Psoas muscle (tissue), 8 donors: Measurements from ENCODE around the gene SAP25. TPM values are rescaled to one million over a fixed set of nuclear protein-coding genes. Genes with fewer than 3 reads are reported as not detected.

Experiments used
- ATAC-seq, 4 donors: fragments of 200-7000 bp; cut with Tn5 transposase; one replicate each; pipeline ENCODE4 v1.9.1; 2020; ENCODE audit warnings: moderate library complexity in 3 of 4, mild to moderate bottlenecking in 2 of 4
- DNase-seq, 2 donors: peaks; one replicate each; pipeline ENCODE4 v3.0.0-alpha.2; 2020
- H3K27ac ChIP-seq: fragments of 200-600 bp; one replicate; pipeline ENCODE4 v1.8.0; 2022
- H3K27me3 ChIP-seq, 3 donors: fragments of 200-600 bp in 1 of 3; one replicate each; pipeline versions ENCODE4 v1.6.1 to v1.8.0; 2013 to 2022; ENCODE audit warnings: low read length in 2 of 3, mild to moderate bottlenecking in 2 of 3, moderate library complexity in 1 of 3; ENCODE audit not compliant: insufficient read depth in 3 of 3
- H3K36me3 ChIP-seq, 2 donors: fragments of 200-600 bp in 1 of 2; one replicate each; pipeline versions ENCODE4 v1.6.1 to v1.8.0; 2013 to 2022; ENCODE audit warnings: low read depth in 1 of 2, mild to moderate bottlenecking in 1 of 2, moderate library complexity in 1 of 2; ENCODE audit not compliant: insufficient read depth in 1 of 2
- H3K4me1 ChIP-seq: fragments of 200-600 bp; one replicate; pipeline ENCODE4 v1.8.0; 2022
- H3K4me3 ChIP-seq: fragments of 200-600 bp; one replicate; pipeline ENCODE4 v1.8.0; 2022; ENCODE audit warnings: mild to moderate bottlenecking
- H3K9me3 ChIP-seq: fragments of 200-600 bp; one replicate; pipeline ENCODE4 v1.8.0; 2022
- WGBS, 3 donors: extraction: QIAGEN DNeasy Blood & Tissue Kit; methylation state at CpG; one replicate each; pipeline versions ENCODE4 v1.1.6 to v1.1.7; 2013; 5-methylcytosine and 5-hydroxymethylcytosine counted together
- intact Hi-C, 2 donors: fragments of 100-400 bp; cut with DNase I; formaldehyde crosslinking; loops; one replicate each; pipeline versions ENCODE4 v1.11.0 to v1.14.2; 2022
- polyA plus RNA-seq, 3 donors: library from polyadenylated mRNA; stranded (reverse); fragments of 200-250 nt; gene quantifications; one replicate each; pipeline ENCODE4 v1.2.3, GENCODE V29; 2013
- total RNA-seq, 4 donors: library from RNA; stranded (reverse); fragmentation: NEBNext Ultra II Directional in 2 of 4; extraction: Animal tissue kit (Norgen Biotek cat#: 25700) in 2 of 4; gene quantifications; one replicate each; pipeline versions ENCODE4 v1.2.1 to v1.2.4, GENCODE V29; 2021 to 2023
- TF ChIP-seq, protein P1 (sequence below): fragments of 200-600 bp; IDR thresholded peaks from one replicate; pipeline ENCODE4 v1.8.0; 2022; ENCODE audit warnings: antibody characterized with exemption
- donor health status: healthy with polysubstance abuse.
- donor health status: DM: no; HTN: no; CAD: no; lungs with moderate emphysema.
- donor health status: Bipolar disorder and iron deficiency.
- donor health status: healthy.
- donor health status: DM: yes; HTN: yes; CAD: no.
- donor health status: DM: no; HTN: no; CAD: no.
- donor health status: DM: no; HTN: no; CAD: no.
- donor health status: DM: yes; HTN: yes; CAD: no.

SAP25 gene
- total and polyA plus RNA-seq, 7 donors: 0.21 to 1.9 (median 0.59) TPM; not detected in 2

DNA sequence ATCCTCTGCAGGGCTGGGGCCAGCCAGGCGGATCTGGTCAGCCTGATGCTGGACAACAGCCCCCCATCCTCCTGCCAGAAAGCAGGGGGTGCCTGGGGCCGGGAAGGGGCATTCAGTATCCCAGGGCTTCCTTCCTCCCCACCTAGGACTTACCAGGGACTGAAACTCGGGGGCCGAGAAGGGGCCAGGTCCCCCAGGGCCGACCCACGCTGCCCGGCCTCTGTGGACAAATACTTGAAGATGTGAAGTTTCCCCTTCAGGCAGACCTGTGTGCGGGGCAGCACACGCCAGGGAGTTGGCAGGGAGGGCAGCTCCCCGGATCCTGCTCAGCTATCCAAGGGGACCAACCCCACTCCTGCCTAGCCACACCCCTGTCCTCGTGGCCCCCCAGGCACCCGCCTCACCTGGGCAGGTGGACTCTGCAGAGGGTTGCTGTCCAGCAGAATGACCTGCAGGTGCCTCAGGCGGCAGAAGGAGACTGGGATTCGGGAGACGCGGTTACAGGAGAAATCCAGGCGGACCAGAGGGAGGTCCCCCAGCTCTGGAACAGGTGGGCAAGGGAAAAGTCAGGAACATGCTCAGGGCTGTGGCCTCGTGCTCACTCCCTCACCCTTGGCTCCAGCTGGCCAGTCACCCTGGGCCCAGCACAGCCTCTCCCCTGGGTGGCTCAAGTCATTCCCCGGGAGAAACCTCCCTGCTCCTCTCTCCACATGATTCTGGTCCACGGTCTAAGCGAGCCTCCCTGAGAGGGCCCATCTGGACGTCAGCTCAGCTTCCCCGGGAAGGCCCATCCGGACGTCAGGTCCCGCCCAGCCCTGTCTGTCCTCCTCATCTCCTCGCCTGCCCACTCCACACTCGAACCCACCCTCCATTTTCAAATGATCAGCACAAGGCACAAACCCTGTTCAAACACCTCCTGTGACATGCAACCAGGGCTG lies 4.8 kb upstream of the SAP25 start:
- no peak overlapping the region for H3K4me3 ChIP-seq
- ATAC-seq (no peak), DNase-seq (no peak)
- H3K9me3 ChIP-seq: no peaks in the 10 kb centered on the region
- peaks cover 4% of the 10 kb centered on the region for H3K4me1 ChIP-seq
- H3K36me3 ChIP-seq: peaks cover 15 to 94% of the 10 kb centered on the region in 2 donors
- peaks cover 0 to 33% (median 6%) of the 10 kb centered on the region in 3 donors for H3K27me3 ChIP-seq
- H3K27ac ChIP-seq: no peak overlapping the region
- 87 to 94% (median 90%) methylated on average over 28 of the region's 28 CpGs for WGBS, 3 donors
- intact Hi-C loops: loop anchor here in 1 of 2 donors (5.0 kb wide), 1 partner anchor 109 kb away; no protein-coding TSS in a partner anchor
- TF ChIP-seq, protein P1, sequence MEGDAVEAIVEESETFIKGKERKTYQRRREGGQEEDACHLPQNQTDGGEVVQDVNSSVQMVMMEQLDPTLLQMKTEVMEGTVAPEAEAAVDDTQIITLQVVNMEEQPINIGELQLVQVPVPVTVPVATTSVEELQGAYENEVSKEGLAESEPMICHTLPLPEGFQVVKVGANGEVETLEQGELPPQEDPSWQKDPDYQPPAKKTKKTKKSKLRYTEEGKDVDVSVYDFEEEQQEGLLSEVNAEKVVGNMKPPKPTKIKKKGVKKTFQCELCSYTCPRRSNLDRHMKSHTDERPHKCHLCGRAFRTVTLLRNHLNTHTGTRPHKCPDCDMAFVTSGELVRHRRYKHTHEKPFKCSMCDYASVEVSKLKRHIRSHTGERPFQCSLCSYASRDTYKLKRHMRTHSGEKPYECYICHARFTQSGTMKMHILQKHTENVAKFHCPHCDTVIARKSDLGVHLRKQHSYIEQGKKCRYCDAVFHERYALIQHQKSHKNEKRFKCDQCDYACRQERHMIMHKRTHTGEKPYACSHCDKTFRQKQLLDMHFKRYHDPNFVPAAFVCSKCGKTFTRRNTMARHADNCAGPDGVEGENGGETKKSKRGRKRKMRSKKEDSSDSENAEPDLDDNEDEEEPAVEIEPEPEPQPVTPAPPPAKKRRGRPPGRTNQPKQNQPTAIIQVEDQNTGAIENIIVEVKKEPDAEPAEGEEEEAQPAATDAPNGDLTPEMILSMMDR: no peak

DNA sequence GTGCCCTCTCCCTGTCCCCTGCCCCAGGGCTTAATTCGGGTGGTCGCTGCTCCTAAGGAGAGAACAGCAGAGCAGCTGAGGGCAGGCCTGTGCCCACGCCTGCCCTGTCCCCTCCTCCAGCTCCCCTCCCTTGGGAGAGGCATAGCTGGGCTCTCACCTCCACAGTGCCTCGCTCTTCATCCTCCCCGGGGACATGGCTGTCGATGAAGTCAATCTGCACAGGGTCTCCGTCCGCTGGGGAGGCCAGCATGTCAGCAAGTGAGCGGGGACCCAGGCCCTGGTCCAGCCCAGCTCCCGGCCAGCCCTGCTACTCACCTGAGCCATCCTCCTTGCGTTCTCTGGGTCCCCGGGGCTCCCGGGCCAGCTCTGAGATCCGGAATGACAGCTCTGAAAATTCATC lies 3.8 kb upstream of the SAP25 start:
- peaks cover 0 to 40% (median 9%) of the 10 kb centered on the region in 3 donors for H3K27me3 ChIP-seq
- 90 to 93% (median 91%) methylated on average over 9 to 14 of the region's 14 CpGs for WGBS, 3 donors
- no peaks in the 10 kb centered on the region for H3K4me1 ChIP-seq
- peaks cover 15 to 96% of the 10 kb centered on the region in 2 donors for H3K36me3 ChIP-seq
- no peak overlapping the region for H3K4me3 ChIP-seq
- DNase-seq: no peak
- intact Hi-C loops: loop anchor here in 1 of 2 donors (5.0 kb wide), 1 partner anchor 110 kb away; no protein-coding TSS in a partner anchor
- H3K27ac ChIP-seq: no peak overlapping the region
- ATAC-seq: no peak
- H3K9me3 ChIP-seq: no peaks in the 10 kb centered on the region
- TF ChIP-seq, protein P1: no peak

DNA sequence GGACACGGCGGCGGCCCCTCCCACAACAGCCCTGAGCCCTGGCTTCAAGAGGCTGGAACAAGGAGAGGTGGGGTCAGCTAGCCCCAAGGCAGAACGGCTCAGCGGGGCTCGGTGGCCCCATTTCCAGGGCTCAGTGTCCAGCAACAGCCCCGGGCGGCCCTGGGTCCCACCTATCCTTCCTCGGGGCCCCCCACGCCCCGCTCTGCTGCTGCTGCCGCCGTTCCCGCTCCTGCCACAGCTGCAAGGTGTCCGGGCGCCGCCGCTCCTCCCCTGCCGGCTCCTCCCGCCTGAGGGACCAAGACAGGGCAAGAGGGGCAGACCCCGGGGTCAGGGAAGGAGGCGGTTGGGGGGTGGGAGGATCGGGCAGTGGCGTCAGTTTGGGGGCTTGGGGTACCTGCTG lies 3.4 kb upstream of the SAP25 start:
- peaks cover 15 to 95% of the 10 kb centered on the region in 2 donors for H3K36me3 ChIP-seq
- H3K4me1 ChIP-seq: no peaks in the 10 kb centered on the region
- WGBS, 3 donors: 92 to 96% (median 96%) methylated on average over 14 to 24 of the region's 24 CpGs
- no peak for DNase-seq
- H3K9me3 ChIP-seq: no peaks in the 10 kb centered on the region
- TF ChIP-seq, protein P1: no peak
- no peak for ATAC-seq
- H3K27ac ChIP-seq: no peak overlapping the region
- no peak overlapping the region for H3K4me3 ChIP-seq
- H3K27me3 ChIP-seq: peaks cover 0 to 41% (median 9%) of the 10 kb centered on the region in 3 donors
- intact Hi-C loops: loop anchor here in 1 of 2 donors (5.0 kb wide), 1 partner anchor 110 kb away; no protein-coding TSS in a partner anchor

DNA sequence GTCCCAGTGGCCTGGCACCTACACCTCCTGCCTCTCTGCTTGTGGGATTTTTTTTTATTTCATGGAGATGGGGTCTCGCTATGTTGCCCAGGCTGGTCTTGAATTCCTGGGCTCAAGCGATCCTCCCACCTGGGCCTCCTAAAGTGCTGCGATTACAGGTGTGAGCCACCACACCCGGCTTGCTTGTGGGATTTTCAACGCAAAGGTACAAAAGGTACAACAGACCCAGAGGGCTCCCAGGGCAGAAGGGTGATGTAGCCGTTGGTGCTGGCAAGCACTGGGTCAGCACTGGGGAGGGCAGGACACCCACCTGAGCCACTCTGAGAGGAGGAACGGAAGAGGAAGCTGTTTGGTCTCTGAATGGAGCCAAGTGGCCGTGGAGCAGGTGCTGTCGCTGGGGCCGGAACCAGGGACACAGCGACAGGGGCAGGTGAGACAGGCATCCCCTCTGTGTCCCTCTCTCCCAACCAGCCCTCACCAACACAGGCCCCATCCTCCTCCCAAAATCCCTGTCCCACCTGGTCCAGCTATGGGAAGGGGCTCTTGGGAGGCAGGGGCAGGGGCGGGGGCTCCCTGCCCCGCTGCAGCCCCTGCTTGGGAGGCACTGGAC lies 2.8 kb upstream of the SAP25 start:
- peaks cover 15 to 89% of the 10 kb centered on the region in 2 donors for H3K36me3 ChIP-seq
- intact Hi-C loops: loop anchor here in 1 of 2 donors (5.0 kb wide), 1 partner anchor 111 kb away; no protein-coding TSS in a partner anchor
- H3K27ac ChIP-seq: no peak overlapping the region
- TF ChIP-seq, protein P1: no peak
- peaks cover 0 to 46% (median 9%) of the 10 kb centered on the region in 3 donors for H3K27me3 ChIP-seq
- no peak overlapping the region for H3K4me3 ChIP-seq
- H3K9me3 ChIP-seq: no peaks in the 10 kb centered on the region
- WGBS, 3 donors: 93 to 96% (median 95%) methylated on average over 12 to 13 of the region's 13 CpGs
- no peak for ATAC-seq
- H3K4me1 ChIP-seq: no peaks in the 10 kb centered on the region
- no peak for DNase-seq
